Osteocyte (in vitro differentiated cells): ENCODE data around the gene FAP. TPM values are rescaled to one million over a fixed set of nuclear protein-coding genes. Genes with fewer than 3 reads are reported as not detected.
A peak's percentile ranks its signal among the peaks of the same experiment; 100 is the strongest.

Experiments used
- DNase-seq: peaks from one replicate; pipeline ENCODE4 v3.0.0; 2021; ENCODE audit warnings: mixed read lengths; ENCODE audit not compliant: unreplicated experiment; ENCODE audit errors: extremely low spot score
- H3K27ac Mint-ChIP-seq: one replicate; pipeline ENCODE4 v1.8.0; 2021; ENCODE audit warnings: mild to moderate bottlenecking, mixed read lengths; ENCODE audit not compliant: unreplicated experiment
- H3K27me3 Mint-ChIP-seq: one replicate; pipeline ENCODE4 v1.8.0; 2021; ENCODE audit warnings: mixed read lengths; ENCODE audit not compliant: unreplicated experiment
- H3K36me3 Mint-ChIP-seq: one replicate; pipeline ENCODE4 v1.8.0; 2021; ENCODE audit warnings: mixed read lengths; ENCODE audit not compliant: unreplicated experiment
- H3K4me1 Mint-ChIP-seq: one replicate; pipeline ENCODE4 v1.8.0; 2021; ENCODE audit warnings: mixed read lengths; ENCODE audit not compliant: unreplicated experiment
- H3K4me3 Mint-ChIP-seq: one replicate; pipeline ENCODE4 v1.8.0; 2021; ENCODE audit warnings: mild to moderate bottlenecking, moderate library complexity, mixed read lengths; ENCODE audit not compliant: unreplicated experiment
- H3K9me3 Mint-ChIP-seq: one replicate; pipeline ENCODE4 v1.8.0; 2021; ENCODE audit warnings: mixed read lengths; ENCODE audit not compliant: unreplicated experiment
- CTCF ChIP-seq: fragments of 200-600 bp; sonication (generic); IDR thresholded peaks from 2 replicates; pipeline ENCODE4 v1.5.0; 2021; ENCODE audit warnings: antibody characterized with exemption, mild to moderate bottlenecking, moderate library complexity
- total RNA-seq: library from RNA; stranded (reverse); gene quantifications from 2 replicates; pipeline ENCODE4 v1.2.1, GENCODE V29; 2021

The FAP gene
- total RNA-seq, 1 donor from 2014 or later = 38.1 TPM

- H3K27ac Mint-ChIP-seq = no peak overlapping the region
- no peak for DNase-seq
- H3K4me3 Mint-ChIP-seq = no peak overlapping the region
- H3K27me3 Mint-ChIP-seq = peaks cover 47% of the 10 kb centered on the region
- H3K36me3 Mint-ChIP-seq = peaks cover 2% of the 10 kb centered on the region
- peaks cover 8% of the 10 kb centered on the region for H3K9me3 Mint-ChIP-seq
- TF ChIP-seq CTCF = no peak
- no peaks in the 10 kb centered on the region for H3K4me1 Mint-ChIP-seq
These were observed 115.8 kb downstream of the FAP start for GRCh38 chr2:162127422-162127821.

GRCh38 chr2:162126527-162126926, 116.7 kb downstream of the FAP start:
- peaks cover 43% of the 10 kb centered on the region for H3K27me3 Mint-ChIP-seq
- peaks cover 8% of the 10 kb centered on the region for H3K9me3 Mint-ChIP-seq
- H3K27ac Mint-ChIP-seq = no peak overlapping the region
- TF ChIP-seq CTCF = no peak
- peaks cover 2% of the 10 kb centered on the region for H3K36me3 Mint-ChIP-seq
- H3K4me3 Mint-ChIP-seq = no peak overlapping the region
- DNase-seq = no peak
- no peaks in the 10 kb centered on the region for H3K4me1 Mint-ChIP-seq

GRCh38 chr2:162126111-162126519, 117.1 kb downstream of the FAP start:
- no peaks in the 10 kb centered on the region for H3K4me1 Mint-ChIP-seq
- H3K4me3 Mint-ChIP-seq = no peak overlapping the region
- H3K27ac Mint-ChIP-seq = no peak overlapping the region
- H3K36me3 Mint-ChIP-seq = peaks cover 2% of the 10 kb centered on the region
- no peak for TF ChIP-seq CTCF
- H3K9me3 Mint-ChIP-seq = peaks cover 8% of the 10 kb centered on the region
- peaks cover 41% of the 10 kb centered on the region for H3K27me3 Mint-ChIP-seq
- DNase-seq = no peak

GRCh38 chr2:162125138-162125537, 118.1 kb downstream of the FAP start:
- Mint-ChIP-seq H3K27me3 (peaks cover 32% of the 10 kb centered on the region), H3K36me3 (no peaks in the 10 kb centered on the region), H3K27ac (no peak overlapping the region), H3K9me3 (no peaks in the 10 kb centered on the region), H3K4me1 (no peaks in the 10 kb centered on the region), H3K4me3 (no peak overlapping the region)
- no peak for DNase-seq
- no peak for TF ChIP-seq CTCF

- Mint-ChIP-seq H3K4me1 (no peaks in the 10 kb centered on the region), H3K4me3 (no peak overlapping the region), H3K36me3 (no peaks in the 10 kb centered on the region), H3K27me3 (peaks cover 22% of the 10 kb centered on the region), H3K27ac (no peak overlapping the region), H3K9me3 (no peaks in the 10 kb centered on the region)
- DNase-seq = no peak
- peak; percentile 81 for TF ChIP-seq CTCF
These were observed 119.2 kb downstream of the FAP start for GRCh38 chr2:162123806-162124758.
